ENCODE results near the gene CACNB2. TPM values are rescaled to one million over a fixed set of nuclear protein-coding genes. Genes with fewer than 3 reads are reported as not detected.

Gene CACNB2
- total RNA-seq, result not detected in 2 replicates

DNA sequence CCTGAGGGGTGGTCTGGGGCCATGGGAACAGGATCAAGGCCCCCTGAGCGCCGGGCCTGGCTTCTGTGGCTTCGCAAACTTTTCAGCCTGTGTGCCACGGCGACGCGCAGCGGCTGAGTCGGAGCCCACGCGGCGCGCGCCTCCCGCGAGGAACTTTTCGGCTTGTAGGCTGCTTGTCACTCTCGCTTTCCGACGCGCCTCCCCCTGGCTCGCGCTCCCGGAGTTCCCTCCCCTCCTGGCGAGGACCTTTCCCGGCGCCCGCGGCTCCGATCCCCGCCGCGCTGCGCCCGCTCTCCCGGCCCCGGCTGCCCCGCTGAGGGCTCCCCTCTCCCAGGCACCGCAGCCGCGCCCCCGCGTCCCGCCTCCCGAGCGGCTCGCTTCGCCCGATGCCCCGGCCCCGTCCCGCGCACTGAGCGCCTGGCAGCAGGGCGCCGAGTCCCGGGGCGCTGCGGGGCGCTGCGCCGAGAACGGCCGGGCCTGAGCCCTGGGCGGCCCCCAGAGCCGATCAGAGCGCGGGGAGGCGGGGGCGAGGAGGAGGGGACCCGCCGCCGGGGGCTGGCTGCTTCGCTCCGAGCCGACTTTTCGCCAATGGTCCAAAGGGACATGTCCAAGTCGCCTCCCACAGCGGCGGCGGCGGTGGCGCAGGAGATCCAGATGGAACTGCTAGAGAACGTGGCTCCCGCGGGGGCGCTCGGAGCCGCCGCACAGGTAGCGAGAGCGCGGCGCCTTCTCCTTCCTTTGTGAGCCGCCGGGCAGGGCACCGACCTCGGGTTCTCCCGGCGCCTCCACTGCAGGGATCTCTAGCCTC, at the start of gene CACNB2:
TSS of gene CACNB2 (plus strand) at position 276 of the 808 bp plus-strand sequence.
- TF ChIP-seq CTCF (IDR thresholded peaks at IDR 0.05), result no peak
- intact Hi-C loops (cut with micrococcal nuclease), result no loop called here
- Mint-ChIP-seq H3K9me3 (no peaks in the 10 kb centered on the region), H3K36me3 (ENCODE audit: low read depth) (no peaks in the 10 kb centered on the region), H3K27ac (no peak within 1 kb of the TSS), H3K4me1 (no peaks in the 10 kb centered on the region), H3K4me3 (no peak within 1 kb of the TSS), H3K27me3 (peaks cover 16% of the 10 kb centered on the region)
- ChIA-PET POLR2A (no interaction called here), CTCF (no interaction called here)
- no peak for ATAC-seq (ENCODE audit: low read depth)
- no peak for DNase-seq

DNA sequence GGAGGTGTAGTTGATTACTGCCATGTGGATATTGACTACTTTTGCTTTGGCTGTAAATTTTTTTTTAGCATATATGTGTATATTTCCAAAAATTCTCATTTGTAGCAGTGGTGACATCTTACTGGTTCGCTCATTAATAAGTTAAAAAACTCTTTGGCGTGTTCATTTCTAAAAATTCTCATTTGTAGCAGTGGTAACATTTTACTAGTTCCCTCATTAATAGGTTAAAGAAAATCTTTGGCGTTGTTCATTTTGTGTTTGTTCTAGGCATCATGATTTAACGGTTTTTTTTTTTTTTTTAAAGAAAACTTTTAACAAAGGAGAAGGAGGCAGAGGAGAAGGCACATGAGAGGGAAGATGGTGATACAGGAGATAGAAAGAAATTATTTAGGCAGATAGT, 45.9 kb upstream of the CACNB2 start:
- intact Hi-C loops (cut with micrococcal nuclease), result no loop called here
- H3K27ac Mint-ChIP-seq, result no peak overlapping the region
- no peak for ATAC-seq (ENCODE audit: low read depth)

GRCh38 chr10:18094793-18095192, 45.4 kb upstream of the CACNB2 start:
- CTCF ChIA-PET, result no interaction called here
- no peak for ATAC-seq (ENCODE audit: low read depth)
- intact Hi-C loops (cut with micrococcal nuclease), result no loop called here

More for the DNA sequence above, 45.9 kb upstream of the CACNB2 start:
- H3K27me3 Mint-ChIP-seq, result no peaks in the 10 kb centered on the region
- H3K4me1 Mint-ChIP-seq, result no peaks in the 10 kb centered on the region
- no peak overlapping the region for H3K4me3 Mint-ChIP-seq
- ChIA-PET CTCF (no interaction called here), POLR2A (no interaction called here)
- TF ChIP-seq CTCF (IDR thresholded peaks at IDR 0.05), result no peak
- no peaks in the 10 kb centered on the region for H3K36me3 Mint-ChIP-seq (ENCODE audit: low read depth)
- peaks cover 3% of the 10 kb centered on the region for H3K9me3 Mint-ChIP-seq
- DNase-seq, result no peak

DNA sequence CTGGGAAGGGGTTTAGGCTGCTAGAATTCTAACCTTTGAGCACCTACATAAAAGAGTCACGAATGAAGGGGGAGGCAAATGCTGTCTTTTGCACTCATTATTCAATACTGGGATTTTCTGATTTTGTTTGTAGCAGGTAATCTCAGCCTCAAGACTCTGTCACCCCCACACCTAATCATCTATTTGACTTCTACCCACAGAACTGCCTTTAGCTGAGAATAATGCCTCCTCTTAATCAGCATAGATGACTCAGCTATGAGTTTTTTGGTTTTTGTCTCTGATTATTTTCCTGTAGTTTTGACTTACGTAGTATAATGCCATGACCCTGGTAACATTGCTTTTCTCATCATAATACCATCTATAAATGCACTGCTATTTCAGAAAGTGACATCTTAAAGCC, 42.7 kb upstream of the CACNB2 start:
- ChIA-PET CTCF (no interaction called here), POLR2A (no interaction called here)
- no peaks in the 10 kb centered on the region for H3K4me1 Mint-ChIP-seq
- DNase-seq (no peak), ATAC-seq (ENCODE audit: low read depth) (no peak)
- no peak overlapping the region for H3K27ac Mint-ChIP-seq
- H3K9me3 Mint-ChIP-seq, result no peaks in the 10 kb centered on the region
- no peak overlapping the region for H3K4me3 Mint-ChIP-seq
- H3K36me3 Mint-ChIP-seq (ENCODE audit: low read depth), result no peaks in the 10 kb centered on the region
- no peaks in the 10 kb centered on the region for H3K27me3 Mint-ChIP-seq
- TF ChIP-seq CTCF (IDR thresholded peaks at IDR 0.05), result no peak
- intact Hi-C loops (cut with micrococcal nuclease), result no loop called here

More at GRCh38 chr10:18094793-18095192, 45.4 kb upstream of the CACNB2 start:
- no peak overlapping the region for H3K4me3 Mint-ChIP-seq
- no peaks in the 10 kb centered on the region for H3K36me3 Mint-ChIP-seq (ENCODE audit: low read depth)
- no peak for DNase-seq
- no peak overlapping the region for H3K27ac Mint-ChIP-seq
- no peak for TF ChIP-seq CTCF (IDR thresholded peaks at IDR 0.05)
- no peaks in the 10 kb centered on the region for H3K4me1 Mint-ChIP-seq
- peaks cover 3% of the 10 kb centered on the region for H3K9me3 Mint-ChIP-seq
- POLR2A ChIA-PET, result no interaction called here
- no peaks in the 10 kb centered on the region for H3K27me3 Mint-ChIP-seq

DNA sequence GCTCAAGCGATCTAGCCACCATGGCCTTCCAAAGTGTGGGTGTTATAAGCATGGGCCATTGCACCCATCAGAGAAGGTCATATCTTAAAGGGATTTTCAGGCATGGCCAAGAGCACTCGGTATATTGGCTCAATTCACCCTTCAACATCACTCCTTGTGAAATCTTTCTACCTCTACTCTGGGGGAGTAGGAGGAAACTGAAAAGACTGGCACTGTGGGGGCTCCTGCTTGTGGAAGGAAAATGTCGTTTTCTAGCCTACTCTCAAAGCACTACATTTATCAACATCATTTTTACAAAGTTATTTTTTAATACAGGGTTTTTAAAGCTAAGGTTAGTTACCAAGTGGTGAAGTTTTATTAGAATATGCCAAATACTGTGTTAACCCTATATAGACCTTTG, 42.0 kb upstream of the CACNB2 start:
- CTCF ChIA-PET, result no interaction called here
- no peak overlapping the region for H3K4me3 Mint-ChIP-seq

More for the DNA sequence above, 42.0 kb upstream of the CACNB2 start:
- H3K36me3 Mint-ChIP-seq (ENCODE audit: low read depth), result no peaks in the 10 kb centered on the region
- no peak for DNase-seq
- intact Hi-C loops (cut with micrococcal nuclease), result no loop called here
- no peaks in the 10 kb centered on the region for H3K4me1 Mint-ChIP-seq
- H3K27ac Mint-ChIP-seq, result no peak overlapping the region
- no peaks in the 10 kb centered on the region for H3K27me3 Mint-ChIP-seq
- POLR2A ChIA-PET, result no interaction called here
- no peak for ATAC-seq (ENCODE audit: low read depth)
- TF ChIP-seq CTCF (IDR thresholded peaks at IDR 0.05), result no peak
- no peaks in the 10 kb centered on the region for H3K9me3 Mint-ChIP-seq
